SK-N-SH (cell line): ENCODE measurements around the gene ANAPC4. TPM values are rescaled to one million over a fixed set of nuclear protein-coding genes. Genes with fewer than 3 reads are reported as not detected.

Experiments
- CTCF ChIA-PET: fragments of 300-600, 350-600 bp; formaldehyde crosslinking; extraction: SDS; loops from one replicate; lab custom pipeline; 2021; lab: Yijun Ruan, JAX
- POLR2A ChIA-PET: fragments of 350-600 bp; sonication (Branson Sonifier 250); formaldehyde crosslinking; extraction: SDS; loops from one replicate; lab custom pipeline; 2020; ENCODE audit warnings: antibody characterized with exemption, inconsistent platforms; lab: Yijun Ruan, JAX
- DNase-seq: peaks from one replicate; pipeline ENCODE4 v3.0.0; 2012
- H2AFZ ChIP-seq: fragments of 200-600 bp; sonication (generic); 2 replicates; pipeline ENCODE4 v1.8.1; 2016; ENCODE audit warnings: antibody characterized with exemption, mild to moderate bottlenecking, low read depth
- H3F3A ChIP-seq: fragments of 200-600 bp; sonication (generic); replicated peaks from 2 replicates; pipeline ENCODE3; 2016; ENCODE audit warnings: antibody characterized with exemption, mild to moderate bottlenecking; ENCODE audit not compliant: insufficient read depth
- H3K27ac ChIP-seq, 2 experiments: fragments of 200-500 bp in 1 of 2; fragments of 200-600 bp in 1 of 2; sonication (Bioruptor generic) in 1 of 2; sonication (generic), shearing (Covaris generic) in 1 of 2; 2 replicates each; pipeline versions ENCODE4 v1.5.1 to v1.6.1; 2014 to 2016; ENCODE audit warnings: low read depth in 2 of 2, inconsistent platforms in 1 of 2, low read length in 1 of 2, mild to moderate bottlenecking in 1 of 2, mixed read lengths in 1 of 2
- H3K27me3 ChIP-seq: fragments of 200-600 bp; sonication (generic), shearing (Covaris generic); 2 replicates; pipeline ENCODE4 v1.6.1; 2016; ENCODE audit warnings: mixed run types; ENCODE audit not compliant: insufficient read depth
- H3K36me3 ChIP-seq, 2 experiments: fragments of 200-500 bp in 1 of 2; fragments of 200-600 bp in 1 of 2; sonication (Bioruptor generic) in 1 of 2; sonication (generic) in 1 of 2; replicated peaks in 1 of 2; 2 replicates each; pipeline versions ENCODE3 to v1.5.1; 2014 to 2016; ENCODE audit warnings: low read length in 1 of 2, mild to moderate bottlenecking in 1 of 2; ENCODE audit not compliant: insufficient read depth in 2 of 2, control insufficient read depth in 1 of 2
- H3K4me1 ChIP-seq, 2 experiments: fragments of 200-500 bp in 1 of 2; fragments of 200-600 bp in 1 of 2; sonication (Bioruptor generic) in 1 of 2; sonication (generic), shearing (Covaris generic) in 1 of 2; 2 replicates each; pipeline versions ENCODE4 v1.5.1 to v1.6.1; 2014 to 2016; ENCODE audit warnings: low read depth in 1 of 2, low read length in 1 of 2, mixed run types in 1 of 2; ENCODE audit not compliant: insufficient read depth in 2 of 2, control insufficient read depth in 1 of 2
- H3K4me2 ChIP-seq: fragments of 200-600 bp; sonication (generic), shearing (Covaris generic); 2 replicates; pipeline ENCODE4 v1.6.1; 2017; ENCODE audit warnings: mixed run types
- H3K4me3 ChIP-seq, 2 experiments: fragments of 200-500 bp in 1 of 2; fragments of 200-600 bp in 1 of 2; sonication (Bioruptor generic) in 1 of 2; sonication (generic), shearing (Covaris generic) in 1 of 2; 2 replicates each; pipeline versions ENCODE4 v1.5.1 to v1.8.1; 2014 to 2016; ENCODE audit warnings: low read depth in 2 of 2, inconsistent platforms in 1 of 2, low read length in 1 of 2, mild to moderate bottlenecking in 1 of 2, mixed read lengths in 1 of 2, moderate library complexity in 1 of 2
- H3K79me2 ChIP-seq: fragments of 200-600 bp; sonication (generic); 2 replicates; pipeline ENCODE4 v1.8.1; 2017; ENCODE audit warnings: mild to moderate bottlenecking; ENCODE audit not compliant: insufficient read depth
- H3K9ac ChIP-seq: fragments of 200-600 bp; sonication (generic); 2 replicates; pipeline ENCODE4 v1.6.1; 2017; ENCODE audit warnings: mixed run types
- H3K9me2 ChIP-seq: fragments of 200-600 bp; sonication (generic); 2 replicates; pipeline ENCODE4 v1.6.1; 2017; ENCODE audit warnings: mixed run types
- H3K9me3 ChIP-seq: fragments of 200-600 bp; sonication (generic); 2 replicates; pipeline ENCODE4 v1.6.1; 2017; ENCODE audit warnings: mixed run types, mild to moderate bottlenecking, moderate library complexity
- H4K20me1 ChIP-seq: fragments of 200-600 bp; sonication (generic); 2 replicates; pipeline ENCODE4 v1.6.1; 2017; ENCODE audit warnings: mild to moderate bottlenecking, mixed run types; ENCODE audit not compliant: insufficient read depth
- CHD2 ChIP-seq: fragments of 150-350 bp; IDR thresholded peaks from 2 replicates; pipeline ENCODE4 v1.6.1; 2018; ENCODE audit warnings: low read length; ENCODE audit not compliant: partially characterized antibody
- ELF1 ChIP-seq: IDR thresholded peaks from 2 replicates; pipeline ENCODE4 v1.4.0; 2012
- EP300 ChIP-seq, 2 experiments: IDR thresholded peaks; 2 replicates each; pipeline versions ENCODE4 v1.4.0 to v1.6.1; 2012; ENCODE audit warnings: borderline replicate concordance in 1 of 2, low read depth in 1 of 2, low read length in 1 of 2
- EZH2phosphoT487 ChIP-seq: fragments of 200-600 bp; sonication (generic); IDR thresholded peaks from 2 replicates; pipeline ENCODE4 v1.6.1; 2017; ENCODE audit warnings: low read depth, mixed run types, mild to moderate bottlenecking, antibody characterized with exemption, moderate library complexity, borderline replicate concordance
- FOXJ3 ChIP-seq: sonication (generic); formaldehyde crosslinking; IDR thresholded peaks from 2 replicates; pipeline ENCODE4 v1.5.1; 2020; ENCODE audit warnings: mild to moderate bottlenecking, missing genetic modification reagents
- GATA2 ChIP-seq: sonication (generic); formaldehyde crosslinking; IDR thresholded peaks from 2 replicates; pipeline ENCODE4 v1.5.0; 2020; ENCODE audit warnings: mild to moderate bottlenecking, missing genetic modification reagents
- JUND ChIP-seq: IDR thresholded peaks from 2 replicates; pipeline ENCODE4 v1.4.0; 2012
- MXI1 ChIP-seq: IDR thresholded peaks from 2 replicates; pipeline ENCODE4 v1.6.1; 2012; ENCODE audit warnings: mild to moderate bottlenecking, low read depth, low read length, improper control_type of control experiment
- RAD21 ChIP-seq: IDR thresholded peaks from 2 replicates; pipeline ENCODE4 v1.6.1; 2012; ENCODE audit warnings: mild to moderate bottlenecking, low read length
- RCOR1 ChIP-seq: fragments of 150-350 bp; IDR thresholded peaks from 2 replicates; pipeline ENCODE4 v1.6.1; 2017; ENCODE audit warnings: antibody characterized with exemption, low read length
- RFX5 ChIP-seq: IDR thresholded peaks from 2 replicates; pipeline ENCODE4 v1.6.1; 2012; ENCODE audit warnings: mild to moderate bottlenecking, improper control_type of control experiment, low read length
- TAF1 ChIP-seq: IDR thresholded peaks from 2 replicates; pipeline ENCODE4 v1.6.1; 2012; ENCODE audit warnings: low read depth, mild to moderate bottlenecking, low read length, moderate library complexity, borderline replicate concordance
- USF1 ChIP-seq: IDR thresholded peaks from 2 replicates; pipeline ENCODE4 v1.4.0; 2012; ENCODE audit warnings: low read depth, borderline replicate concordance
- YY1 ChIP-seq: IDR thresholded peaks from 2 replicates; pipeline ENCODE4 v1.4.0; 2012; ENCODE audit warnings: low read depth, mild to moderate bottlenecking
- WGBS: methylation state at CpG from one replicate; pipeline ENCODE4 v1.1.6; 2017; ENCODE audit warnings: low lambda C conversion rate; 5-methylcytosine and 5-hydroxymethylcytosine counted together
- polyA plus RNA-seq, 3 experiments: library from polyadenylated mRNA; depleted of rRNA; stranded (reverse); fragments of >200 nt; gene quantifications; 2 replicates each; pipeline ENCODE4 v1.2.3, GENCODE V29; 2012
- TF ChIP-seq, protein P1 (sequence below): IDR thresholded peaks from 2 replicates; pipeline ENCODE4 v1.6.1; 2012; ENCODE audit warnings: mild to moderate bottlenecking, low read depth, low read length, moderate library complexity
- TF ChIP-seq, protein P2 (sequence below): fragments of 200-600 bp; sonication (generic); IDR thresholded peaks from 2 replicates; pipeline ENCODE4 v1.6.1; 2017; ENCODE audit warnings: antibody characterized with exemption, mild to moderate bottlenecking, moderate library complexity
- TF ChIP-seq, protein P3 (sequence below): IDR thresholded peaks from 2 replicates; pipeline ENCODE4 v1.4.0; 2012; ENCODE audit warnings: low read depth, borderline replicate concordance

The ANAPC4 gene
- polyA plus RNA-seq, 1 of the 3 experiments (the other 2 are of a cell fraction): 7.7 TPM

GRCh38 chr4:25401066-25401465 lies 24.0 kb downstream of the ANAPC4 start:
- H3F3A ChIP-seq: no peaks in the 10 kb centered on the region
- H3K9me3 ChIP-seq: no peaks in the 10 kb centered on the region
- H3K9me2 ChIP-seq: no peaks in the 10 kb centered on the region
- H3K27ac ChIP-seq: no peak overlapping the region
- 65% methylated on average over 3 of the region's 3 CpGs for WGBS
- TF ChIP-seq CHD2 (no peak), RAD21 (no peak), MXI1 (no peak), JUND (no peak), RFX5 (no peak), EP300 (IDR thresholded peaks at IDR 0.05; ENCODE audit: borderline replicate concordance in 1 of 2, low read depth in 1 of 2, low read length in 1 of 2) (no peak)
- TF ChIP-seq, protein P1, sequence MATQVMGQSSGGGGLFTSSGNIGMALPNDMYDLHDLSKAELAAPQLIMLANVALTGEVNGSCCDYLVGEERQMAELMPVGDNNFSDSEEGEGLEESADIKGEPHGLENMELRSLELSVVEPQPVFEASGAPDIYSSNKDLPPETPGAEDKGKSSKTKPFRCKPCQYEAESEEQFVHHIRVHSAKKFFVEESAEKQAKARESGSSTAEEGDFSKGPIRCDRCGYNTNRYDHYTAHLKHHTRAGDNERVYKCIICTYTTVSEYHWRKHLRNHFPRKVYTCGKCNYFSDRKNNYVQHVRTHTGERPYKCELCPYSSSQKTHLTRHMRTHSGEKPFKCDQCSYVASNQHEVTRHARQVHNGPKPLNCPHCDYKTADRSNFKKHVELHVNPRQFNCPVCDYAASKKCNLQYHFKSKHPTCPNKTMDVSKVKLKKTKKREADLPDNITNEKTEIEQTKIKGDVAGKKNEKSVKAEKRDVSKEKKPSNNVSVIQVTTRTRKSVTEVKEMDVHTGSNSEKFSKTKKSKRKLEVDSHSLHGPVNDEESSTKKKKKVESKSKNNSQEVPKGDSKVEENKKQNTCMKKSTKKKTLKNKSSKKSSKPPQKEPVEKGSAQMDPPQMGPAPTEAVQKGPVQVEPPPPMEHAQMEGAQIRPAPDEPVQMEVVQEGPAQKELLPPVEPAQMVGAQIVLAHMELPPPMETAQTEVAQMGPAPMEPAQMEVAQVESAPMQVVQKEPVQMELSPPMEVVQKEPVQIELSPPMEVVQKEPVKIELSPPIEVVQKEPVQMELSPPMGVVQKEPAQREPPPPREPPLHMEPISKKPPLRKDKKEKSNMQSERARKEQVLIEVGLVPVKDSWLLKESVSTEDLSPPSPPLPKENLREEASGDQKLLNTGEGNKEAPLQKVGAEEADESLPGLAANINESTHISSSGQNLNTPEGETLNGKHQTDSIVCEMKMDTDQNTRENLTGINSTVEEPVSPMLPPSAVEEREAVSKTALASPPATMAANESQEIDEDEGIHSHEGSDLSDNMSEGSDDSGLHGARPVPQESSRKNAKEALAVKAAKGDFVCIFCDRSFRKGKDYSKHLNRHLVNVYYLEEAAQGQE: no peak
- TF ChIP-seq, protein P2, sequence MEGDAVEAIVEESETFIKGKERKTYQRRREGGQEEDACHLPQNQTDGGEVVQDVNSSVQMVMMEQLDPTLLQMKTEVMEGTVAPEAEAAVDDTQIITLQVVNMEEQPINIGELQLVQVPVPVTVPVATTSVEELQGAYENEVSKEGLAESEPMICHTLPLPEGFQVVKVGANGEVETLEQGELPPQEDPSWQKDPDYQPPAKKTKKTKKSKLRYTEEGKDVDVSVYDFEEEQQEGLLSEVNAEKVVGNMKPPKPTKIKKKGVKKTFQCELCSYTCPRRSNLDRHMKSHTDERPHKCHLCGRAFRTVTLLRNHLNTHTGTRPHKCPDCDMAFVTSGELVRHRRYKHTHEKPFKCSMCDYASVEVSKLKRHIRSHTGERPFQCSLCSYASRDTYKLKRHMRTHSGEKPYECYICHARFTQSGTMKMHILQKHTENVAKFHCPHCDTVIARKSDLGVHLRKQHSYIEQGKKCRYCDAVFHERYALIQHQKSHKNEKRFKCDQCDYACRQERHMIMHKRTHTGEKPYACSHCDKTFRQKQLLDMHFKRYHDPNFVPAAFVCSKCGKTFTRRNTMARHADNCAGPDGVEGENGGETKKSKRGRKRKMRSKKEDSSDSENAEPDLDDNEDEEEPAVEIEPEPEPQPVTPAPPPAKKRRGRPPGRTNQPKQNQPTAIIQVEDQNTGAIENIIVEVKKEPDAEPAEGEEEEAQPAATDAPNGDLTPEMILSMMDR: no peak
- no peak for DNase-seq
- no peaks in the 10 kb centered on the region for H4K20me1 ChIP-seq
- H3K4me1 ChIP-seq: no peaks in the 10 kb centered on the region; a peak in 1 of 4 replicates
- POLR2A ChIA-PET: no interaction called here
- H3K27me3 ChIP-seq: no peaks in the 10 kb centered on the region
- H3K36me3 ChIP-seq: peaks cover 73 to 80% of the 10 kb centered on the region in 2 experiments
- no peak overlapping the region for H3K4me3 ChIP-seq
- CTCF ChIA-PET: no interaction called here
- H3K79me2 ChIP-seq: no peaks in the 10 kb centered on the region
- H3K9ac ChIP-seq: no peak overlapping the region
- no peak overlapping the region for H2AFZ ChIP-seq
- no peak overlapping the region for H3K4me2 ChIP-seq

GRCh38 chr4:25402521-25402920 lies 25.5 kb downstream of the ANAPC4 start:
- H3K4me2 ChIP-seq: no peak overlapping the region
- H3K27ac ChIP-seq: no peak overlapping the region
- DNase-seq: no peak
- ChIA-PET POLR2A (no interaction called here), CTCF (interaction anchor here (0.9 kb wide), 1 partner anchor 49 kb away, joined by 3 read pairs; no protein-coding TSS in a partner anchor)
- H3F3A ChIP-seq: no peaks in the 10 kb centered on the region
- no peaks in the 10 kb centered on the region for H3K9me2 ChIP-seq
- H3K79me2 ChIP-seq: no peaks in the 10 kb centered on the region
- H3K36me3 ChIP-seq: peaks cover 69 to 80% of the 10 kb centered on the region in 2 experiments
- H3K9ac ChIP-seq: no peak overlapping the region
- H3K4me3 ChIP-seq: no peak overlapping the region
- H3K9me3 ChIP-seq: no peaks in the 10 kb centered on the region
- TF ChIP-seq TAF1 (no peak), FOXJ3 (CRISPR knock-in tag) (no peak), EZH2phosphoT487 (no peak), USF1 (no peak), YY1 (no peak), JUND (no peak), GATA2 (no peak), RCOR1 (no peak), MXI1 (no peak), ELF1 (no peak)
- TF ChIP-seq, protein P3, sequence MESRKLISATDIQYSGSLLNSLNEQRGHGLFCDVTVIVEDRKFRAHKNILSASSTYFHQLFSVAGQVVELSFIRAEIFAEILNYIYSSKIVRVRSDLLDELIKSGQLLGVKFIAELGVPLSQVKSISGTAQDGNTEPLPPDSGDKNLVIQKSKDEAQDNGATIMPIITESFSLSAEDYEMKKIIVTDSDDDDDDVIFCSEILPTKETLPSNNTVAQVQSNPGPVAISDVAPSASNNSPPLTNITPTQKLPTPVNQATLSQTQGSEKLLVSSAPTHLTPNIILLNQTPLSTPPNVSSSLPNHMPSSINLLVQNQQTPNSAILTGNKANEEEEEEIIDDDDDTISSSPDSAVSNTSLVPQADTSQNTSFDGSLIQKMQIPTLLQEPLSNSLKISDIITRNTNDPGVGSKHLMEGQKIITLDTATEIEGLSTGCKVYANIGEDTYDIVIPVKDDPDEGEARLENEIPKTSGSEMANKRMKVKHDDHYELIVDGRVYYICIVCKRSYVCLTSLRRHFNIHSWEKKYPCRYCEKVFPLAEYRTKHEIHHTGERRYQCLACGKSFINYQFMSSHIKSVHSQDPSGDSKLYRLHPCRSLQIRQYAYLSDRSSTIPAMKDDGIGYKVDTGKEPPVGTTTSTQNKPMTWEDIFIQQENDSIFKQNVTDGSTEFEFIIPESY: no peak
- TF ChIP-seq, protein P2: no peak
- WGBS: 97% methylated on average over 1 of the region's 1 CpG
- H2AFZ ChIP-seq: no peak overlapping the region
- H3K27me3 ChIP-seq: no peaks in the 10 kb centered on the region
- H3K4me1 ChIP-seq: no peaks in the 10 kb centered on the region; a peak in 1 of 4 replicates
- H4K20me1 ChIP-seq: no peaks in the 10 kb centered on the region
